Measurements from ENCODE around the gene CISTR. TPM values are rescaled to one million over a fixed set of nuclear protein-coding genes. Genes with fewer than 3 reads are reported as not detected.

The CISTR gene
- total and polyA plus RNA-seq, 2 experiments from 2014 or later: not detected

GRCh38 chr12:53710091-53710490, 41.7 kb downstream of the CISTR start (continued):
- TF ChIP-seq STAT1 (IDR thresholded peaks at IDR 0.05; ENCODE audit: unreplicated experiment) (no peak), REST (IDR thresholded peaks at IDR 0.05; ENCODE audit: unreplicated experiment) (no peak), NANOG (IDR thresholded peaks at IDR 0.05; ENCODE audit: borderline replicate concordance) (no peak), EZH2phosphoT487 (IDR thresholded peaks at IDR 0.05; ENCODE audit: unreplicated experiment) (no peak), ZNF331 (CRISPR knock-in tag; IDR thresholded peaks at IDR 0.05; ENCODE audit: low read depth) (no peak)

GRCh38 chr12:53709671-53710070, 42.1 kb downstream of the CISTR start:
- H3F3A ChIP-seq (replicated peaks; ENCODE audit: low read depth): no peaks in the 10 kb centered on the region
- H3K27ac Mint-ChIP-seq: no peak overlapping the region
- H3K4me1 Mint-ChIP-seq: peaks cover 3% of the 10 kb centered on the region; the same call in 2 of the 3 replicates
- DNase-seq (ENCODE audit: low spot score) (no peak), ATAC-seq (no peak)
- peaks cover 10% of the 10 kb centered on the region for H3K27me3 Mint-ChIP-seq (ENCODE audit: insufficient read depth, low read depth, poor library complexity)
- H3K36me3 ChIP-seq (ENCODE audit: insufficient read depth): no peaks in the 10 kb centered on the region
- no peak overlapping the region for H3K4me3 Mint-ChIP-seq
- H3K27ac ChIP-seq (ENCODE audit: low read depth): no peak overlapping the region
- H3K4me2 ChIP-seq: no peak overlapping the region
- H3K36me3 Mint-ChIP-seq (ENCODE audit: low read depth): no peaks in the 10 kb centered on the region
- peaks cover 9% of the 10 kb centered on the region; the same call in 1 of the 2 replicates for H3K27me3 ChIP-seq (ENCODE audit: insufficient read depth)
- H3K4me3 ChIP-seq: no peak overlapping the region
- no peaks in the 10 kb centered on the region for H3K4me1 ChIP-seq (ENCODE audit: insufficient read depth)
- no peaks in the 10 kb centered on the region for H3K9me3 Mint-ChIP-seq
- no peaks in the 10 kb centered on the region for H3K9me2 ChIP-seq (ENCODE audit: insufficient read depth)
- no peak overlapping the region for H2AFZ ChIP-seq
- no peaks in the 10 kb centered on the region for H3K79me2 ChIP-seq (replicated peaks; ENCODE audit: insufficient read depth)
- no peaks in the 10 kb centered on the region for H4K20me1 ChIP-seq (replicated peaks; ENCODE audit: insufficient read depth)
- TF ChIP-seq CREB1 (CRISPR knock-in tag; IDR thresholded peaks at IDR 0.05; ENCODE audit: low read depth) (no peak), EZH2phosphoT487 (IDR thresholded peaks at IDR 0.05; ENCODE audit: unreplicated experiment) (no peak), JUNB (IDR thresholded peaks at IDR 0.05; ENCODE audit: unreplicated experiment) (no peak), ZNF114 (CRISPR knock-in tag; IDR thresholded peaks at IDR 0.05) (no peak), STAT1 (IDR thresholded peaks at IDR 0.05; ENCODE audit: unreplicated experiment) (no peak), REST (IDR thresholded peaks at IDR 0.05; ENCODE audit: unreplicated experiment) (no peak), EZH2 (IDR thresholded peaks at IDR 0.05; ENCODE audit: low read depth, unreplicated experiment) (no peak), ETS1 (IDR thresholded peaks at IDR 0.05) (no peak), POLR2AphosphoS5 (IDR thresholded peaks at IDR 0.05; ENCODE audit: low read depth) (no peak), ZNF331 (CRISPR knock-in tag; IDR thresholded peaks at IDR 0.05; ENCODE audit: low read depth) (no peak), NANOG (IDR thresholded peaks at IDR 0.05; ENCODE audit: borderline replicate concordance) (no peak), CTCF (conservative IDR thresholded peaks at IDR 0.05; ENCODE audit: low read depth in 2 of 2) (no peak)

Measured in GM23338 (cell line).